ENCODE data around the gene TSPY8. TPM values are rescaled to one million over a fixed set of nuclear protein-coding genes. Genes with fewer than 3 reads are reported as not detected.
"Not testable (repeated sequence)": the region's sequence is repeated elsewhere in the genome, so short reads cannot be mapped to it uniquely, and the experiment has no call there.

TSPY8 gene, protein sequence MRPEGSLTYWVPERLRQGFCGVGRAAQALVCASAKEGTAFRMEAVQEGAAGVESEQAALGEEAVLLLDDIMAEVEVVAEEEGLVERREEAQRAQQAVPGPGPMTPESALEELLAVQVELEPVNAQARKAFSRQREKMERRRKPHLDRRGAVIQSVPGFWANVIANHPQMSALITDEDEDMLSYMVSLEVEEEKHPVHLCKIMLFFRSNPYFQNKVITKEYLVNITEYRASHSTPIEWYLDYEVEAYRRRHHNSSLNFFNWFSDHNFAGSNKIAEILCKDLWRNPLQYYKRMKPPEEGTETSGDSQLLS
- not detected in 3 replicates for total RNA-seq
- long read RNA-seq: 0 reads

DNA sequence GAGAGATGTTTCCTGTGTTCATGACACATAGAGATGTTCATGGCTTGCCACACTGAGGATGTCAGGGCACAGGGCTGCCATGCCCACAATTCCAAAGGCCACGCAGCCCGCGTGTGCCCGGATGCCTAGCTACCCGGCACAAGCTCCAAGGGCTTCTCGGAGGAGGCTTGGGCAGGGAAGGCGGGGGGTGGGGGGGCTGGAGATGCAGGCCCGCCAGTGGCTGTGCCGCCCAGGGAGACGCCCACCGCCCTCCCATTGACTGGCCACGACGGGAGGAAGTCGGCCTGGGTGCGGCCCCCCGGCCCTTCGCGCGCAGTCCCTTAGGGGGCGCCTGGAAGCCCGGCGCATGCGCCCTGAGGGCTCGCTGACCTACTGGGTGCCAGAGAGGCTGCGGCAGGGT is at the start of gene TSPY8:
TSS of gene TSPY8 (plus strand) at position 301 of the 400 bp plus-strand sequence. CDS start at position 347, 46 bp downstream.
- not testable (repeated sequence) for H3K36me3 Mint-ChIP-seq (ENCODE audit: low read depth); H3K27ac Mint-ChIP-seq (ENCODE audit: unreplicated experiment); H3K27me3 Mint-ChIP-seq (ENCODE audit: low read depth); H3K9me3 Mint-ChIP-seq (ENCODE audit: low read depth); H3K4me3 Mint-ChIP-seq (ENCODE audit: unreplicated experiment); DNase-seq (ENCODE audit: low spot score); H3K4me1 Mint-ChIP-seq (ENCODE audit: low read depth)

DNA sequence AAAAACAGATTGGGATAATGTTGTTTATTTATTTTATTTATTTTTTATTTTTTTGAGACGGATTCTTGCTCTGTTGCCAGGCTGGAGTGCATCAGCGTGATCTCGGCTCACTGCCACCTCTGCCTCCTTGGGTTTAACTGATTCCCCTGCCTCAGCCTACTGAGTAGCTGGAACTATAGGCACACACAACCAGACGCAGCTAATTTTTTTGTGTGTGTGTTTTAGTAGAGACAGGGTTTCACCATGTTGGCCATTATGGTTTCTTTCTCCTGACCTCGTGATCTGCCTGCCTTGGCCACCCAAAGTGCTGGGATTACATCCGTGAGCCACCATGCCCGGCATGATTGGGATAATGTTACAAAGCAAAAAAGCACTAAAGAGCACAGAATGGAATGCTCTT is 36.6 kb upstream of the TSPY8 start:
- H3K27ac Mint-ChIP-seq (ENCODE audit: unreplicated experiment): no peak overlapping the region
- no peaks in the 10 kb centered on the region for H3K4me1 Mint-ChIP-seq (ENCODE audit: low read depth)
- no peaks in the 10 kb centered on the region for H3K27me3 Mint-ChIP-seq (ENCODE audit: low read depth)
- no peak for DNase-seq (ENCODE audit: low spot score)
- no peaks in the 10 kb centered on the region for H3K9me3 Mint-ChIP-seq (ENCODE audit: low read depth)
- H3K4me3 Mint-ChIP-seq (ENCODE audit: unreplicated experiment): no peak overlapping the region
- TF ChIP-seq, protein P1, sequence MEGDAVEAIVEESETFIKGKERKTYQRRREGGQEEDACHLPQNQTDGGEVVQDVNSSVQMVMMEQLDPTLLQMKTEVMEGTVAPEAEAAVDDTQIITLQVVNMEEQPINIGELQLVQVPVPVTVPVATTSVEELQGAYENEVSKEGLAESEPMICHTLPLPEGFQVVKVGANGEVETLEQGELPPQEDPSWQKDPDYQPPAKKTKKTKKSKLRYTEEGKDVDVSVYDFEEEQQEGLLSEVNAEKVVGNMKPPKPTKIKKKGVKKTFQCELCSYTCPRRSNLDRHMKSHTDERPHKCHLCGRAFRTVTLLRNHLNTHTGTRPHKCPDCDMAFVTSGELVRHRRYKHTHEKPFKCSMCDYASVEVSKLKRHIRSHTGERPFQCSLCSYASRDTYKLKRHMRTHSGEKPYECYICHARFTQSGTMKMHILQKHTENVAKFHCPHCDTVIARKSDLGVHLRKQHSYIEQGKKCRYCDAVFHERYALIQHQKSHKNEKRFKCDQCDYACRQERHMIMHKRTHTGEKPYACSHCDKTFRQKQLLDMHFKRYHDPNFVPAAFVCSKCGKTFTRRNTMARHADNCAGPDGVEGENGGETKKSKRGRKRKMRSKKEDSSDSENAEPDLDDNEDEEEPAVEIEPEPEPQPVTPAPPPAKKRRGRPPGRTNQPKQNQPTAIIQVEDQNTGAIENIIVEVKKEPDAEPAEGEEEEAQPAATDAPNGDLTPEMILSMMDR (IDR thresholded peaks at IDR 0.05): no peak
- no peaks in the 10 kb centered on the region for H3K36me3 Mint-ChIP-seq (ENCODE audit: low read depth)

DNA sequence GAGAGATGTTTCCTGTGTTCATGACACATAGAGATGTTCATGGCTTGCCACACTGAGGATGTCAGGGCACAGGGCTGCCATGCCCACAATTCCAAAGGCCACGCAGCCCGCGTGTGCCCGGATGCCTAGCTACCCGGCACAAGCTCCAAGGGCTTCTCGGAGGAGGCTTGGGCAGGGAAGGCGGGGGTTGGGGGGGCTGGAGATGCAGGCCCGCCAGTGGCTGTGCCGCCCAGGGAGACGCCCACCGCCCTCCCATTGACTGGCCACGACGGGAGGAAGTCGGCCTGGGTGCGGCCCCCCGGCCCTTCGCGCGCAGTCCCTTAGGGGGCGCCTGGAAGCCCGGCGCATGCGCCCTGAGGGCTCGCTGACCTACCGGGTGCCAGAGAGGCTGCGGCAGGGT is 20.4 kb upstream of the TSPY8 start, which contains the start of gene TSPY4:
TSS of gene TSPY4 (plus strand) at position 301 of the 400 bp plus-strand sequence. CDS start at position 347, 46 bp downstream.
- not testable (repeated sequence) for H3K36me3 Mint-ChIP-seq (ENCODE audit: low read depth); H3K4me3 Mint-ChIP-seq (ENCODE audit: unreplicated experiment); H3K9me3 Mint-ChIP-seq (ENCODE audit: low read depth); H3K27me3 Mint-ChIP-seq (ENCODE audit: low read depth); H3K4me1 Mint-ChIP-seq (ENCODE audit: low read depth); DNase-seq (ENCODE audit: low spot score); H3K27ac Mint-ChIP-seq (ENCODE audit: unreplicated experiment)

DNA sequence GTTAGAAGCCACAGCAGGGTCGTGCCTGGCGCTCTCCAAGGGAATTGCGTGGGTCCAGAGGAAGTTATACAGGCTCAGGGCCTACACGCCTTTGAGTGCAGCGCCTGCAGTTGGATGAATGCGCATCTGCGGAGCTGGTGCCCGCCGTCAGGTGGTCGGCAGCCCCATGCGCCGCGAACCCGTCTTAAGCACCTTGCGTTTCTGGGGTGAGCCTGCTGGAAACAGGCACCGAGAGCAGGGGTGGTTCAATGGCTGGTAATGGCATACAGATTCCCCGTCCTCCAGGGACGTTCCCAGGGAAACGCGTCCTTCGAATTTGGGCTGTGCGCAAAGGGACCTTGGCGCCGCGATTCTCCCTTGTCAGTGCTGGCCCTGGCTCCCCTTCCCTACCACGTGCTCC is 38.9 kb downstream of the TSPY8 start:
- H3K4me3 Mint-ChIP-seq (ENCODE audit: unreplicated experiment); H3K27ac Mint-ChIP-seq (ENCODE audit: unreplicated experiment); H3K36me3 Mint-ChIP-seq (ENCODE audit: low read depth); H3K9me3 Mint-ChIP-seq (ENCODE audit: low read depth); H3K4me1 Mint-ChIP-seq (ENCODE audit: low read depth); DNase-seq (ENCODE audit: low spot score); H3K27me3 Mint-ChIP-seq (ENCODE audit: low read depth): not testable (repeated sequence)

DNA sequence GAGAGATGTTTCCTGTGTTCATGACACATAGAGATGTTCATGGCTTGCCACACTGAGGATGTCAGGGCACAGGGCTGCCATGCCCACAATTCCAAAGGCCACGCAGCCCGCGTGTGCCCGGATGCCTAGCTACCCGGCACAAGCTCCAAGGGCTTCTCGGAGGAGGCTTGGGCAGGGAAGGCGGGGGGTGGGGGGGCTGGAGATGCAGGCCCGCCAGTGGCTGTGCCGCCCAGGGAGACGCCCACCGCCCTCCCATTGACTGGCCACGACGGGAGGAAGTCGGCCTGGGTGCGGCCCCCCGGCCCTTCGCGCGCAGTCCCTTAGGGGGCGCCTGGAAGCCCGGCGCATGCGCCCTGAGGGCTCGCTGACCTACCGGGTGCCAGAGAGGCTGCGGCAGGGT is 40.5 kb downstream of the TSPY8 start, which contains the start of gene TSPY3:
TSS of gene TSPY3 (plus strand) at position 301 of the 400 bp plus-strand sequence. CDS start at position 347, 46 bp downstream.
- not testable (repeated sequence) for DNase-seq (ENCODE audit: low spot score); H3K4me1 Mint-ChIP-seq (ENCODE audit: low read depth); H3K27me3 Mint-ChIP-seq (ENCODE audit: low read depth); H3K36me3 Mint-ChIP-seq (ENCODE audit: low read depth); H3K4me3 Mint-ChIP-seq (ENCODE audit: unreplicated experiment); H3K27ac Mint-ChIP-seq (ENCODE audit: unreplicated experiment); H3K9me3 Mint-ChIP-seq (ENCODE audit: low read depth)

Other genes with a start within 250 kb of the TSPY8 start
- not detected in 3 replicates for gene TSPY4, start 20.3 kb upstream of the TSPY8 start, total RNA-seq
- gene TSPY3, start 40.6 kb downstream of the TSPY8 start, total RNA-seq: not detected in 3 replicates
- not detected in 3 replicates for gene TSPY1, start 109.2 kb downstream of the TSPY8 start, total RNA-seq
- not detected in 3 replicates for gene TSPY9, start 129.5 kb downstream of the TSPY8 start, total RNA-seq
- not detected in 3 replicates for gene TSPY10, start 170.1 kb downstream of the TSPY8 start, total RNA-seq